Measurements from ENCODE around the gene ADIPOR2.

ADIPOR2 gene

DNA sequence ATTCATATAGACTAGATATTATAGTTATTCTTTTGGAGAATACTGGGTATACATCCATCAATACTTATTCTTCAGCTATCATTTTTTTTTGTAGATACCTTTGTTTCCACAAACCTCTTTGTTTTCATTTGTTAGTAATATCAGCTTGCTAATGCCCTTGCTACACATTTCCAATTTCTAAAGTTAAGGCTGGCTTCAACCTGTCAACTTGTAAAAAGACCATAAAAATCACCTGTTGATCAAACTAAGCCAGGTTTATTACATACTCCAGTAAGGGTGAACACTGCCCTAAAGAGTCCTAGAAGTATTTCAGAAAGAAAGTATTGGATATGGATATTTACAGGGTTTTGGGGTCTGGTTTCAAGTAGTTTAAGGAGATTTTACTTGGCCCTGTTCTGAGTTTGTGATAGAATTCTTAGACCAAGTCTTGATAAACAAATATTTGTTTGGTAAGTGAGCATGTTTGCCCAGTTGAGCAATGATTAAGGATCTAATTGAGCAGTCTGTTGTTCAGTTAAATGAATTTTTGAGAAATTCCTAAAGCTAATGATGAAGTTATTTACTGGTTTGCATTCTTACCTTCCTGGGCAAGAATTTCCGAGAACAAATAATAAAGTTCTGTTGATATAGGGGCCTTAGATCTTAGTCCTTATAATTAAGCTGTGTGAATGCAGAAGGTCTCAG lies 76.7 kb downstream of the ADIPOR2 start:
- no peaks in the 10 kb centered on the region for H3K27me3 ChIP-seq (ENCODE audit: insufficient read depth, low read length, poor library complexity)
- H2AFZ ChIP-seq (ENCODE audit: low read depth, low read length): no peak overlapping the region
- no peak overlapping the region for H3K9ac ChIP-seq (ENCODE audit: low read depth, low read length)
- ATAC-seq (ENCODE audit: insufficient read depth, low read depth) (no peak), DNase-seq (no peak)
- H3K36me3 ChIP-seq (ENCODE audit: insufficient read depth, low read length): peaks cover 21% of the 10 kb centered on the region
- peaks cover 6% of the 10 kb centered on the region; the same call in 1 of the 2 replicates for H4K20me1 ChIP-seq (ENCODE audit: insufficient read depth, low read length)
- H3K9me3 ChIP-seq (ENCODE audit: insufficient read depth, low read length, severe bottlenecking): no peaks in the 10 kb centered on the region
- H3K79me2 ChIP-seq (ENCODE audit: insufficient read depth, low read length): peaks cover 88% of the 10 kb centered on the region
- no peak overlapping the region for H3K4me3 ChIP-seq (ENCODE audit: low read depth in 1 of 2, low read length in 2 of 2)
- no peak overlapping the region for H3K27ac ChIP-seq (ENCODE audit: low read length)
- no peaks in the 10 kb centered on the region for H3K4me1 ChIP-seq (ENCODE audit: insufficient read depth, low read length)
- no peak for TF ChIP-seq CTCF (IDR thresholded peaks at IDR 0.05; ENCODE audit: borderline replicate concordance, extremely low read depth, low read length, poor library complexity, severe bottlenecking)
- no peak for TF ChIP-seq EZH2 (IDR thresholded peaks at IDR 0.05; ENCODE audit: borderline replicate concordance, low read depth, low read length, severe bottlenecking)
- no peak overlapping the region for H3K4me2 ChIP-seq (ENCODE audit: insufficient read depth, low read length)

DNA sequence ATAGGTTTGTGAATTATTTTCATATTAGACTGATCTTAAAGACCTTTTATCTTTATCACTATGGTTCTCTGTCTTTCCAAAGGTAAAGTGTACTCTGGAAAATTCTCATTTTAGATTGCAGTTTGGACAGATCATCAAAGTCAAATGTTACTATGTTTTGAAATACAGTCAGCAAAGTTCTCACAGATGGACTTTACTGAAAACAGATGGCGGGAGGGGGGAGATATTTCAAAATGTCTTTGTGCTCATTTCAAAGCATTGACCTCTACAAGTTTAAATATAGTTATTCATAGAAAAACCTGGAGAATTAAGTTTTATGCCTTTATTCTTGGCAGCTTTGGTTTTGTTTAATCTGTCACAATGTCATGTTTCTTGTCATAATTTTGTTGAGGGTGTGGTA lies 77.7 kb downstream of the ADIPOR2 start:
- DNase-seq (no peak), ATAC-seq (ENCODE audit: insufficient read depth, low read depth) (no peak)
- Histone ChIP-seq H3K36me3 (ENCODE audit: insufficient read depth, low read length) (peaks cover 31% of the 10 kb centered on the region), H3K27me3 (ENCODE audit: insufficient read depth, low read length, poor library complexity) (no peaks in the 10 kb centered on the region), H3K4me3 (ENCODE audit: low read depth in 1 of 2, low read length in 2 of 2) (no peak overlapping the region), H3K27ac (ENCODE audit: low read length) (no peak overlapping the region), H4K20me1 (ENCODE audit: insufficient read depth, low read length) (peaks cover 6% of the 10 kb centered on the region; the same call in 1 of the 2 replicates), H3K9ac (ENCODE audit: low read depth, low read length) (no peak overlapping the region), H2AFZ (ENCODE audit: low read depth, low read length) (no peak overlapping the region), H3K9me3 (ENCODE audit: insufficient read depth, low read length, severe bottlenecking) (no peaks in the 10 kb centered on the region), H3K79me2 (ENCODE audit: insufficient read depth, low read length) (peaks cover 79% of the 10 kb centered on the region), H3K4me2 (ENCODE audit: insufficient read depth, low read length) (no peak overlapping the region), H3K4me1 (ENCODE audit: insufficient read depth, low read length) (no peaks in the 10 kb centered on the region)
- TF ChIP-seq EZH2 (IDR thresholded peaks at IDR 0.05; ENCODE audit: borderline replicate concordance, low read depth, low read length, severe bottlenecking) (no peak), CTCF (IDR thresholded peaks at IDR 0.05; ENCODE audit: borderline replicate concordance, extremely low read depth, low read length, poor library complexity, severe bottlenecking) (no peak)

DNA sequence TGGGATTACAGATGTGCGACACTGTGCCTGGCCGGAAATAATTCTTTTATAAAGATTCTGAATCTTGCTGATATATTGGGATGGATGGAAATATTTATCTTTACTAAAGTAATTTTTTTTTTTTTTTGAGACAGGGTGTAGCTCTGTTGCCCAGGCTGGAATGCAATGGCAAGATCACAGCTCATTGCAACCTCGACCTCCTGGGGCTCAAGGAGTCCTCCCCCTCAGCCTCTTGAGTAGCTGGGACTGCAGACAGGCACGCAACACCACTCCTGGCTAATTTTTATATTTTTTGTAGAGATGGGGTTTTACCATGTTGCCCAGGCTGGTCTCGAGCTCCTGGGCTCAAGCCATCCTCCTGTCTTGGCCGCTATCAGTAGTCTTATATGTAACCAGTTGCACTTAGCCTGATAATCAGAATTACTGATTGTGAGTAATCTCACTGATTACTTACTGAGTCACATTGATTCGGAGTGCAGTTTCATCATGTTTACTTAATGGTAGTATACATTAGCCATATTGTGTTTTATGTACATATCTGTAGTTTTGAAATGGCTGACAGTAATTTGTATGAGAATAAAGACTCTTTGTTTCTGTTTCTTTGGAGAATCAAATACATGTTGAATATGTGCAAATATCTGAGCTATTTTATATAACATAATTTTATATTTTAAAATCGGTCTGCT lies 79.1 kb downstream of the ADIPOR2 start:
- no peak for TF ChIP-seq CTCF (IDR thresholded peaks at IDR 0.05; ENCODE audit: borderline replicate concordance, extremely low read depth, low read length, poor library complexity, severe bottlenecking)
- TF ChIP-seq EZH2 (IDR thresholded peaks at IDR 0.05; ENCODE audit: borderline replicate concordance, low read depth, low read length, severe bottlenecking): no peak
- Histone ChIP-seq H3K4me1 (ENCODE audit: insufficient read depth, low read length) (no peaks in the 10 kb centered on the region), H3K4me2 (ENCODE audit: insufficient read depth, low read length) (no peak overlapping the region), H3K9me3 (ENCODE audit: insufficient read depth, low read length, severe bottlenecking) (no peaks in the 10 kb centered on the region), H3K27ac (ENCODE audit: low read length) (no peak overlapping the region), H3K27me3 (ENCODE audit: insufficient read depth, low read length, poor library complexity) (no peaks in the 10 kb centered on the region), H3K36me3 (ENCODE audit: insufficient read depth, low read length) (peaks cover 40% of the 10 kb centered on the region), H2AFZ (ENCODE audit: low read depth, low read length) (no peak overlapping the region), H3K79me2 (ENCODE audit: insufficient read depth, low read length) (peaks cover 73% of the 10 kb centered on the region), H4K20me1 (ENCODE audit: insufficient read depth, low read length) (peaks cover 9% of the 10 kb centered on the region; the same call in 1 of the 2 replicates), H3K9ac (ENCODE audit: low read depth, low read length) (no peak overlapping the region), H3K4me3 (ENCODE audit: low read depth in 1 of 2, low read length in 2 of 2) (no peak overlapping the region)
- ATAC-seq (ENCODE audit: insufficient read depth, low read depth) (no peak), DNase-seq (no peak)

Measured in DND-41 (cell line).